ENCODE data around the gene FBXL17.

The FBXL17 gene

GRCh38 chr5:107840592-107840991, 541.3 kb downstream of the FBXL17 start:
- DNase-seq: no peak

DNA sequence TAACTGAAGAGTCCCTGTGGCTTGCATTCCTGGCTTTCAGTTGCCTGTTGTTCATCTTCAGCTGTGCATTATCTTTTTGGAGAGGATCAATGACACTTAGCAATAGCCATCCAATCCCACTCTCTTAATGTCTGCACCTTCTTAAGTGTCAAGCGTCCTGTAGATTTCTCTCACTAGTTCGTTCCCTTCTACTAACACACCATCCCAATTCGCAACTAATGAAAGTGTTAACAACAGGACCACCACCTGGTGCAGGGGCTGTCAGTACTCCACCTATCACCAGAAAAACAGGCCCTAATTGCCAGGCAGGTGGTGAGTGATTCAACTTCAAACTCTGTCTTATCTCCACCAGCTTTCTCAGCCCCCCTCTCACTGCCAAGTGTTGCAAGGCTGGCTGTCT, 541.7 kb downstream of the FBXL17 start:
- no peak for DNase-seq

DNA sequence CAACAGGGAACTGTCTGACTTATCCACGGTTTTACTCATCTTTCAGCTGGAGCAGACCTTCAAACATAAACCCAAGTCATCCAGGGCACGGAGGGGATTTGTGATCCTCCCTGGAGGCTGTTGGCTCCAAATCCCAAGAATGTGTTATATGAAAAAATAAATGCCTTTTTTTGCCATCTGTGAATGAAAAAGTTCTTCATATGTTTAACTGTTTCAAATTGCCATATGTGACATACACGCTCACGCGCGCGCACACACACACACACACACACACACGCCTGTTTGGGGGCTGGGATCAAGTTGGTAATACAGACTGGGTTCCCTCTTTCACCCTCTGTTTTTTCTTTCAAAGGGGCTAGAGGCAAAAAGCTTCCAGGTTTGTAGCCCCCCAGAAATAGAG, 546.8 kb downstream of the FBXL17 start:
- no peak for DNase-seq

DNA sequence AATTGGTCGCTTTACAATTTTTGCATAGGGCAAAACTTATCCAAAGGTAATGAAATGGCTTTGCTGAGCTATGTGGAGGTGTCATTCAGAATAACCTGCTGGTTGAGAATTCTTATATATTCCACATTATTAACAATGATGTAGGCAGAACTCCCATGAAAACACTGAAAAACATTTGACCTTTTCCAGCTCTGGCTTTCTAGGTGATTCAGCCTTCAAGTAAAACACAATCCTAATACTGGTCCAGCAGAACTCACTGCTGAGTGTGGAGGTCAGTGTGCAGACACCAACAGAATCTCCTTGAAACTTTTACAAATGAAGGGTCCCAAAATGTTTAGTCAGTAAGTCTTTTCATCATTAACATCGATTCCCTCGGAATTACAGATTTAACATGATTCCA, 549.2 kb downstream of the FBXL17 start:
- no peak for DNase-seq

DNA sequence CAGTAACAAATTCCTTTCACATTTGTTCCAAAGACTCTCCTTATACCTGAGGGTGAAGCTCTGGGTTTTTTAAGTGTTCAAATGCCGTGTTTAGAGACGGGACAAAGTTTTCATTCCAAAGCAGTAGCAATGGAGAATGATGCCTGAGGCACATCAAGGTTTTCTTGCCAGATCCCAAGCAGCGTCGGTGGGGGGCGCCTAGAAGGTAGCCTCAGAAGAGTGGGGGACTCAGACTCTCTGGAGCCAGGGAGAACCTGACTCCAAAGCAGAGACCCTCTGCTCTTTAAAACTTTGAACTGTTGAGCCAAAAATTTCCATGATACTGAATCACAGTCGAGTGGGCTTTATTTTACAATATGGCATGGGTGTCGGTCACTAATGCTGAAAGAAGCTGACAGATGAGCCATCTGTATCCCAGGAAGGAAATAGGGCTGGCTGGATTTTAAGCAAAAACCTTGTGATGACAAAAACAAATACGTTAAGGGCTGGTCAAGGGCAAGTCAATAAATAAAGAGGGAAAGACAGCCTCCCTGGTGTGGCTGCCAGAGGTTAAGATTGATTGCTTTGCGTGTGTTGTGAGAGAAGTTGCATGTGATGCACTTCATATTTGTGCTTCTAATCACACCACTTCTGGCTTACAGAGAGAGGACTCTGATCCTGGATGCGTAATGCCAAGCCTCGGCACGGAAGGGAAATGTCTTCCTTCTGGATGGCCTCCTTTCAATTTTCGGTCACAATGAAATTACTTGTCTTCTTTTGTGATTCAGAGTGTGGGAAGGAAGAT, 550.1 kb downstream of the FBXL17 start:
- no peak for DNase-seq

GRCh38 chr5:107830750-107831149, 551.1 kb downstream of the FBXL17 start:
- DNase-seq: no peak

DNA sequence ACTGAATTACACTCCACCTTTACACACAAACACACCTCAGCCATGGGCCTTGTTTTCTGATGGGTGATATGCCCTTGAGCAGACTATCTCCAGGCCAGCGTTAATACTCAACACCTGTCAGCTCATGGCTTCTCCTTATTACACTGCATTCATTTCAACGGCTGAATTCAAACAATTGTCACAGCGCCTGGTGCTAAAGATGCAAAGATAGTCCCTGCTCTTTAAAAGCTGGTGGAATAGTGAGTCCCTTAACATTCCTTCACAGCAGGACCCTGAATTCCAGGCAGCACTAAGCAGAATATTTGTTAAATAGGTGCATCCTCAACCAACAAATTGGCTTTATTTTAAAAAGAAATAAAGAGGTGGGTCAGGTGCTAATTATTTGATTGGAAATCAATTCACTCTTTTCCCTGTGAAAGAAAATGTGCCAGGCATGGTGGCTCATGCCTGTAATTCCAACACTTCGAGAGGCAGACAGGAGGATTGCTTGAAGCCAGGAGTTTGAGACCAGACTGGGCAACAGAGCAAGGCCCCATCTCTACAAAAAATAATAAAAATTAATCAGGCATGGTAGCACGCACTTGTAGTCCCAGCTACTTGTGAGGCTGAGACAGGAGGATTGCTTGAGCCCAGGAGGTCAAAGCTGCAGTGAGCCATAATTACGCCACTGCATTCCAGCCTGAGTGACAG, 555.4 kb downstream of the FBXL17 start:
- DNase-seq: no peak

GRCh38 chr5:107824821-107825220, 557.1 kb downstream of the FBXL17 start:
- DNase-seq: no peak

DNA sequence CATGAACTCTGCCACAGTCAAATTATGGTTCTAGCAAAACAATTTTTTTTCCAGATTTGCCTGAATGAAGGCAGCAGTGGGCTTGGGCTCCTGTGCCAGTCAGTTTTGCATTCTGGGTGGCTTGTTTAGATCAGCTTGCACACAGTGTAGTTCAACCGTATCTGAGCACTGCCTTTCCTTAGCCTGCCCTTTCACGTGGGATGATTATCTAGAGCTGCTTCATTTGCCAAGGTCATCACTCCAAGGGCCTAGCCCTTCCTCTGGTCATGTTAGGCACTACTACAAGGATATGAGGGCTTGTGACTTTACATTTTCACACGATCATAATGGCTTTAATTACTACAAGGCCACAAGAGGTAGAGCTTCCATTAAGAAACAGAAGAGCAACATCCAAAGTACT, 560.6 kb downstream of the FBXL17 start:
- DNase-seq: no peak

DNA sequence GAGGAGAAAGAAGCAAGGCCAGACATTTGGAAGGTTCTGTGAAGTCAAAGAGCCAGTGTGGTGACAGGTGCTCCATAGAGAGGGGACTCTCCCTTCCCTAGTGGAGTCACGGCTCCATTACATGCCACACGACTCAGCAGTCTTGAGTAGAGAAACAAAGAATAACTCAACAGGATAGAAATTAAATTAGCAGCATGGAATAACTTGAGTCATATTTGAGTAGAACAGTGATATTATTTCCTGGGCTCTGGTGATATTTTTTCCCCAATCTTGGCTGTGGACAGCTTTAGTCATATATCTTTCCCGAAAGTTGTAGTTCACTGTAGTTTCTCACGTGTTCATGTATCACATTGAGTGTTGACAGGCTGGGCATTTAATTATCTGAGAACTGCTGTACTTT, 561.5 kb downstream of the FBXL17 start:
- no peak for DNase-seq

- DNase-seq: no peak
These were observed 563.9 kb downstream of the FBXL17 start for GRCh38 chr5:107817951-107818350.

GRCh38 chr5:107817436-107817835, 564.5 kb downstream of the FBXL17 start:
- DNase-seq: no peak

GRCh38 chr5:107815109-107815508, 566.8 kb downstream of the FBXL17 start:
- no peak for DNase-seq

GRCh38 chr5:107814183-107814827, 567.6 kb downstream of the FBXL17 start:
- no peak for DNase-seq

DNA sequence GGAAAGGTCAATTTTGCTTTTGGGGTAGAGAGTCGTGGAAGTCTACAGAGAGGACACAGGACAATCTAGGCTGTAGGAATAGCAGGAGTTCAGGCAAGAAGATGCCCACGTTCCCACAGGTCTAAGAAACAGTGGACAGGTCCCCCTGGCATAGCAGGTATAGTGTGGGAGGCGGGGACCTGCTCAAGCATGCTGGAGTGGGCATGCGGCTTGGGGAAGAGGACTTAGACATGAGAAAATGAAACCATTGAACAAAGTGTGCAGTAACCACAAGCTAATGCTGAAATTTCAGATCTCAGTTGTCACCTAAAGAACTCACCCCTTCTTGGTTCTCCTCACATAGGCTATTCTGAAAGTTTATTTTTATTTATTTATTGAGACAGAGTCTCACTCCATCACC, 568.3 kb downstream of the FBXL17 start:
- no peak for DNase-seq

GRCh38 chr5:107812570-107813141, 569.2 kb downstream of the FBXL17 start:
- no peak for DNase-seq

DNA sequence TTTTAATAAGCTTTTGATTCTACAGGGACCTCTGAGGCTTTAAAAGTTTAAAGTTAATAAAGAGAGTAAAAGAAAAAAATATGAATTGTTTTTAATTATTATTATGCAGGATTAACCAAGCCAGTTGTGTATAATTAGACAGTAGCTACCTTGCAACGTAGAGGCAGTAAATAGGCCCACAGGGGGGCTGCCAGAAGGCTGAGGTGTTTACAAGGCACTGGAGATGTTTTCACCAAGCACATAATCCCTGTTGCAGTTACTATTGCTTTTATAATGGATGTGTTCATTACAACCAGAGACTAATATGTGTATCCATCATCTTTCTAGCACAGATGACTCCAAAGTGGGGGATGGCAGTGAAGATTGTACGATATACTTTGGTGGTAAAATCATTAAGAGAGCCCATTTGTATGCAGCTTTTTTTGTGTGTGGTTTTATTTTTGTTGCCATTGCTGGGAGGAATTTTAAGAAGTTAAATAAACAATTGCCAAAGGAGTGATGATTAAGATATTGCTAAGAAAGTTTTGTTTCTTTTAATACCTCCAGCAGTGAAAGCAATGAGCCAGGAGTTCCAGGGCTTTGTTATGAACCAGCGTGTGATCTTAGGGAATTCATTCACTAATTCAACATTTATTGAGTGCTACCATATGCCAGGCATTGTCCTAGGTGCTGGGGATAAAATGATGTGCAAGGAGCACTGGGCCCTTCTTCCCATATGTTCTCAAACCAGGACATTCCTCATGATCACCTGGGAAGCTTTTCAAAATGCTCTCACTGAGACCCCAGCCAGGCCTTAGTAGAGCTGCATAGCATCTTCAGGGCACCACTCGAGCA, 572.5 kb downstream of the FBXL17 start:
- DNase-seq: no peak
